ENCODE results near the gene RABGGTA.
"Not testable (repeated sequence)": the region's sequence is repeated elsewhere in the genome, so short reads cannot be mapped to it uniquely, and the experiment has no call there.

Gene RABGGTA

GRCh38 chr14:24224618-24225071 is 46.8 kb downstream of the RABGGTA start:
- no peak overlapping the region for H3K27ac ChIP-seq
- H3K9me3 ChIP-seq (replicated peaks in 1 of 11): no peaks in the 10 kb centered on the region
- no peak overlapping the region for H3K4me3 ChIP-seq
- peaks cover 0 to 31% (median under 1%) of the 10 kb centered on the region in 10 experiments; a peak in 7 of 20 replicates for H3K4me1 ChIP-seq
- TF ChIP-seq Cebpa-rat (IDR thresholded peaks at IDR 0.05): no peak
- no peak overlapping the region for H3K4me2 ChIP-seq
- H3K27me3 ChIP-seq: no peaks in the 10 kb centered on the region
- peaks cover 20 to 59% (median 44%) of the 10 kb centered on the region in 11 experiments for H3K36me3 ChIP-seq
- H3K9ac ChIP-seq: no peak overlapping the region
- peaks cover 0 to 70% (median 26%) of the 10 kb centered on the region in 11 experiments; a peak in 14 of 22 replicates for H4K20me1 ChIP-seq

GRCh38 chr14:24222987-24223386 is 48.4 kb downstream of the RABGGTA start:
- H3K27ac ChIP-seq; H3K4me2 ChIP-seq; H3K4me3 ChIP-seq; H3K27me3 ChIP-seq; H3K9ac ChIP-seq; H3K9me3 ChIP-seq (replicated peaks in 1 of 11): not testable (repeated sequence)
- Histone ChIP-seq H3K4me1 (peaks cover 0 to 16% (median 0%) of the 10 kb centered on the region in 10 experiments; a peak in 2 of 20 replicates), H3K36me3 (peaks cover 15 to 56% (median 40%) of the 10 kb centered on the region in 11 experiments), H4K20me1 (peaks cover 0 to 68% (median 26%) of the 10 kb centered on the region in 11 experiments; a peak in 14 of 22 replicates)

- Histone ChIP-seq H3K4me1 (peaks cover 14 to 20% (median 16%) of the 10 kb centered on the region in 10 experiments), H3K9ac (0 out of 22 replicates have a peak overlapping the region, but pooled peaks of 1 of the 11 experiments have one; percentile 13), H3K27ac (no peak overlapping the region), H3K4me2 (no peak overlapping the region), H3K4me3 (no peak overlapping the region), H3K27me3 (no peaks in the 10 kb centered on the region), H3K9me3 (replicated peaks in 1 of 11) (no peaks in the 10 kb centered on the region), H3K36me3 (peaks cover 7 to 41% (median 22%) of the 10 kb centered on the region in 11 experiments; a peak in 21 of 22 replicates), H4K20me1 (peaks cover 0 to 38% (median 10%) of the 10 kb centered on the region in 11 experiments; a peak in 12 of 22 replicates)
- no peak for TF ChIP-seq Cebpa-rat (IDR thresholded peaks at IDR 0.05)
Observed at GRCh38 chr14:24219521-24219920, 51.9 kb downstream of the RABGGTA start.

GRCh38 chr14:24219080-24219479 is 52.3 kb downstream of the RABGGTA start:
- 0 out of 22 replicates have a peak overlapping the region, but pooled peaks of 1 of the 11 experiments have one; percentile 26 for H3K9ac ChIP-seq
- no peak for TF ChIP-seq Cebpa-rat (IDR thresholded peaks at IDR 0.05)

GRCh38 chr14:24216876-24217275 is 54.5 kb downstream of the RABGGTA start:
- Histone ChIP-seq H4K20me1 (peaks cover 0 to 22% (median 7%) of the 10 kb centered on the region in 11 experiments; a peak in 7 of 22 replicates), H3K9ac (peak overlapping the region in 6 of 11 experiments; percentile 4 to 90 (median 85); a peak in 4 of 22 replicates), H3K27ac (peak overlapping the region in 8 of 11 experiments; percentile 85 to 92 (median 88); a peak in 13 of 22 replicates), H3K4me2 (peak overlapping the region in 3 of 11 experiments; percentile 82 to 96 (median 94); a peak in 2 of 22 replicates), H3K36me3 (peaks cover 6 to 46% (median 20%) of the 10 kb centered on the region in 11 experiments; a peak in 19 of 22 replicates), H3K4me1 (peaks cover 32 to 39% (median 34%) of the 10 kb centered on the region in 10 experiments)
- H3K4me3 ChIP-seq; H3K9me3 ChIP-seq (replicated peaks in 1 of 11); H3K27me3 ChIP-seq: not testable (repeated sequence)

More at GRCh38 chr14:24219080-24219479, 52.3 kb downstream of the RABGGTA start:
- Histone ChIP-seq H3K4me2 (no peak overlapping the region), H3K9me3 (replicated peaks in 1 of 11) (no peaks in the 10 kb centered on the region), H3K4me1 (peaks cover 18 to 25% (median 21%) of the 10 kb centered on the region in 10 experiments), H3K27ac (no peak overlapping the region), H3K36me3 (peaks cover 6 to 43% (median 19%) of the 10 kb centered on the region in 11 experiments; a peak in 20 of 22 replicates), H3K27me3 (no peaks in the 10 kb centered on the region), H4K20me1 (peaks cover 0 to 36% (median 10%) of the 10 kb centered on the region in 11 experiments; a peak in 11 of 22 replicates), H3K4me3 (no peak overlapping the region)

- Histone ChIP-seq H3K9ac (peak overlapping the region in 10 of 11 experiments; percentile 17 to 98 (median 87); a peak in 15 of 22 replicates), H3K4me3 (peak overlapping the region; percentile 73 to 88 (median 79); a peak in 13 of 20 replicates), H3K4me1 (peaks cover 36 to 44% (median 39%) of the 10 kb centered on the region in 10 experiments), H3K27me3 (no peaks in the 10 kb centered on the region), H3K36me3 (peaks cover 10 to 51% (median 26%) of the 10 kb centered on the region in 11 experiments; a peak in 21 of 22 replicates), H3K27ac (peak overlapping the region in 10 of 11 experiments; percentile 84 to 92 (median 86); a peak in 19 of 22 replicates), H3K9me3 (replicated peaks in 1 of 11) (no peaks in the 10 kb centered on the region), H4K20me1 (peaks cover 0 to 16% (median 6%) of the 10 kb centered on the region in 11 experiments; a peak in 7 of 22 replicates), H3K4me2 (peak overlapping the region; percentile 67 to 96 (median 85); a peak in 20 of 22 replicates)
- no peak for TF ChIP-seq Cebpa-rat (IDR thresholded peaks at IDR 0.05)
Observed at GRCh38 chr14:24216345-24216699, 55.1 kb downstream of the RABGGTA start.
